HG02885 (cell line): Measurements from ENCODE around the gene TCP11.

Source experiments
- ATAC-seq: cut with Tn5 transposase; IDR thresholded peaks from one replicate; pipeline ENCODE4 v1.9.1; 2021; ENCODE audit warnings: mild to moderate bottlenecking; ENCODE audit not compliant: unreplicated experiment, poor library complexity

The TCP11 gene

GRCh38 chr6:35068644-35069043, 72.5 kb downstream of the TCP11 start:
- ATAC-seq, result no peak

GRCh38 chr6:35068206-35068605, 72.9 kb downstream of the TCP11 start:
- ATAC-seq, result no peak
